Mesothelial cell of epicardium (in vitro differentiated cells): ENCODE measurements around the gene TIE1. TPM values are rescaled to one million over a fixed set of nuclear protein-coding genes. Genes with fewer than 3 reads are reported as not detected.

Experiments used
- DNase-seq, 2 experiments: peaks; one replicate each; pipeline ENCODE4 v3.0.0; 2021; ENCODE audit warnings: low spot score in 2 of 2; ENCODE audit not compliant: unreplicated experiment in 2 of 2
- H3K27ac Mint-ChIP-seq: 2 replicates; pipeline ENCODE4 v1.8.0; 2021; ENCODE audit warnings: mixed read lengths
- H3K27me3 Mint-ChIP-seq: 2 replicates; pipeline ENCODE4 v1.8.0; 2021; ENCODE audit warnings: low read depth, mixed read lengths
- H3K36me3 Mint-ChIP-seq: 2 replicates; pipeline ENCODE4 v1.8.0; 2021; ENCODE audit warnings: mixed read lengths
- H3K4me1 Mint-ChIP-seq: 2 replicates; pipeline ENCODE4 v1.8.0; 2021; ENCODE audit warnings: mixed read lengths
- H3K4me3 Mint-ChIP-seq: 2 replicates; pipeline ENCODE4 v1.8.0; 2021; ENCODE audit warnings: mild to moderate bottlenecking, moderate library complexity, mixed read lengths
- H3K9me3 Mint-ChIP-seq: 2 replicates; pipeline ENCODE4 v1.8.0; 2021; ENCODE audit warnings: mixed read lengths
- total RNA-seq: library from RNA; stranded (reverse); gene quantifications from 3 replicates; pipeline ENCODE4 v1.2.1, GENCODE V29; 2021
- TF ChIP-seq, protein P1 (sequence below): fragments of 200-600 bp; sonication (generic); IDR thresholded peaks from one replicate; pipeline ENCODE4 v1.5.0; 2021; ENCODE audit warnings: antibody characterized with exemption; ENCODE audit not compliant: unreplicated experiment

TIE1 gene
- total RNA-seq, 1 donor from 2014 or later: 1.3 TPM

DNA sequence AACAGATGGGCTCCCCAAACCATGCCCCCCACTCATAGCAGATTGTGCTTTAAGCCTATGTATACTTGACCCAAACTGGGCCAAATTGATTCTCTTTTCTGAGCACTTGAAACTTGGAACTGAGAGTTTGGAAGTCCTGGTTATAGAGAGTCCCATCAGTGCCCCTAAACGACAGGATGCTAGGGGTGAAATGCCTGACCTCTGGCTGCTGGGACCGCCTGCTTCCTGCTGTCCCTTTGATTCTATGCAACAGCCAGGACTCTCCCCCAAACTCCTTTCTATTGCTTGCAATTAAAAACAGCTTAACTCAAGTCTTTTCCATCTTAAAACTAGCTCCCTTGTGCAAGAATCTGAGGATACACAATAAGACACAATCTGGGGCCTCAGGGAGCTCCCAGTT lies 20.1 kb upstream of the TIE1 start:
- Mint-ChIP-seq H3K27ac (no peak overlapping the region), H3K4me1 (peaks cover 14% of the 10 kb centered on the region), H3K4me3 (no peak overlapping the region), H3K27me3 (peaks cover 2% of the 10 kb centered on the region), H3K9me3 (no peaks in the 10 kb centered on the region), H3K36me3 (no peaks in the 10 kb centered on the region)
- TF ChIP-seq, protein P1, sequence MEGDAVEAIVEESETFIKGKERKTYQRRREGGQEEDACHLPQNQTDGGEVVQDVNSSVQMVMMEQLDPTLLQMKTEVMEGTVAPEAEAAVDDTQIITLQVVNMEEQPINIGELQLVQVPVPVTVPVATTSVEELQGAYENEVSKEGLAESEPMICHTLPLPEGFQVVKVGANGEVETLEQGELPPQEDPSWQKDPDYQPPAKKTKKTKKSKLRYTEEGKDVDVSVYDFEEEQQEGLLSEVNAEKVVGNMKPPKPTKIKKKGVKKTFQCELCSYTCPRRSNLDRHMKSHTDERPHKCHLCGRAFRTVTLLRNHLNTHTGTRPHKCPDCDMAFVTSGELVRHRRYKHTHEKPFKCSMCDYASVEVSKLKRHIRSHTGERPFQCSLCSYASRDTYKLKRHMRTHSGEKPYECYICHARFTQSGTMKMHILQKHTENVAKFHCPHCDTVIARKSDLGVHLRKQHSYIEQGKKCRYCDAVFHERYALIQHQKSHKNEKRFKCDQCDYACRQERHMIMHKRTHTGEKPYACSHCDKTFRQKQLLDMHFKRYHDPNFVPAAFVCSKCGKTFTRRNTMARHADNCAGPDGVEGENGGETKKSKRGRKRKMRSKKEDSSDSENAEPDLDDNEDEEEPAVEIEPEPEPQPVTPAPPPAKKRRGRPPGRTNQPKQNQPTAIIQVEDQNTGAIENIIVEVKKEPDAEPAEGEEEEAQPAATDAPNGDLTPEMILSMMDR: no peak
- no peak for DNase-seq

DNA sequence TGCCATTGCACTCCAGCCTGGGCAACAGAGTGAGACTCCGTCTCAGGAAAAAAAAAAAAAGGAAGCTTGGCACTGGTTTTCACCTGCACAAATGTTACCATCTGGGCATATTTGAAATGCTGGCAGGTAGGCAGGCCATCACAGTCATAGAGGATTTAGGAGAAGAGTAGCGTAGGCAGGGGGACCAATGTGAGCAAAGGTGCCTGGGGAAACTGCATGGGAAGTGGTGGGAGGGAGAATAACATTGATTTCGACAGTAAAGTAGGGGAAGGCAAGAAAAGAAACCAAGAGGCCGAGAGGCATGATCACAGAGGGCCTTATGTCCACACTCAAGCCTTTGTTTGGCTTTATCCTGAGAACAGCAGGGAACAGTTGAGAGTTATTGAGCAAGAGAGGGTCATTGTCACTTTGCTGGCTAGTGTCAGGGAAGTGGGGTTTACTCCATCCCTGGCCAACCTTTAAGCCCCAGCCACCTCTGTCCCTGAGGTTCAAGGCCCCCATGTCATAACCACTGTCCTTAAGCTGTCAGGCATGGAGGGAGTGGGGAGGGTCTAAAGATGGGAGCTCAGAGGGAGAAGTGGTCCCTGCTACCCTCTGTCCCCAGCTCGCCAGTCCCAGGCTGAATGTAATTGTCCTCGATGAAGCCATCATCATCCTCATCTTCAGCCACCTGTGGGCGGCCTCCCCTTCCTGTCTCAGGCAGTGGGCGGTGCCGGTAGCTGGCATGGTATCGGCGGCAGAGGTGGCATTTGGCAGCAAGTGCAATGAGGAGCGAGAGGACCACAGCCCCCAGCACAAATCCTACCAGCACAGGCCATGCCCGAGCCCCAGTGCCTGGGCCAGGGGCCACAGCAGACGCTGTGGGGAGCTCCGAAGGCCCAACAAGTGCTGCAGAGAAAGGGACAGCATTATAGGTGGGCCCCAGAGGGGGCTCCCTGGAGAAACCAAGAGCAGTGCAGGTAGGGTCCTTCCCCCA lies 18.3 kb upstream of the TIE1 start:
- Mint-ChIP-seq H3K27me3 (peaks cover 5% of the 10 kb centered on the region), H3K4me1 (peaks cover 19% of the 10 kb centered on the region), H3K36me3 (no peaks in the 10 kb centered on the region), H3K9me3 (no peaks in the 10 kb centered on the region), H3K4me3 (no peak overlapping the region), H3K27ac (no peak overlapping the region)
- no peak for DNase-seq
- TF ChIP-seq, protein P1: no peak

DNA sequence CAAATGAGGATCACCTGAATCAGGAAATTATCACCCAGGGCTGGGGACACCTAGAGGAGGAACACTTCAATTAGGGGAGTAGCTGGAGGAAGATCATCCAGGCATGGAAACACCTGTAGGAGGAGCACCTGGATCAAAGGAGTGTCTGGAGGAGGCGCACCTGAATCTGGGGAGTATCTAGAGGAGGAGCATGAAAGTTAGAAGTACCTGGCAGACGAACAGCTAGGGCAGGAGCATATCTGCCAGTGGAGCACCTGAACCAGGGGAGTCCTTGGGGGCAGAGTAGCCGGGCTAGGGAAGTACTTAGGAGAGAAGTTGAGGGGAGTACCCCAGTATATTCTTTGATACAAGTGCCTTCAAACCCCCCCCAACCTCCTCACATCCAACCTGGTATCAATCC lies 16.7 kb upstream of the TIE1 start:
- H3K27me3 Mint-ChIP-seq: peaks cover 5% of the 10 kb centered on the region
- no peaks in the 10 kb centered on the region for H3K9me3 Mint-ChIP-seq
- H3K4me3 Mint-ChIP-seq: no peak overlapping the region
- H3K4me1 Mint-ChIP-seq: peaks cover 19% of the 10 kb centered on the region
- no peak for DNase-seq
- no peak overlapping the region for H3K27ac Mint-ChIP-seq
- TF ChIP-seq, protein P1: no peak
- H3K36me3 Mint-ChIP-seq: no peaks in the 10 kb centered on the region

DNA sequence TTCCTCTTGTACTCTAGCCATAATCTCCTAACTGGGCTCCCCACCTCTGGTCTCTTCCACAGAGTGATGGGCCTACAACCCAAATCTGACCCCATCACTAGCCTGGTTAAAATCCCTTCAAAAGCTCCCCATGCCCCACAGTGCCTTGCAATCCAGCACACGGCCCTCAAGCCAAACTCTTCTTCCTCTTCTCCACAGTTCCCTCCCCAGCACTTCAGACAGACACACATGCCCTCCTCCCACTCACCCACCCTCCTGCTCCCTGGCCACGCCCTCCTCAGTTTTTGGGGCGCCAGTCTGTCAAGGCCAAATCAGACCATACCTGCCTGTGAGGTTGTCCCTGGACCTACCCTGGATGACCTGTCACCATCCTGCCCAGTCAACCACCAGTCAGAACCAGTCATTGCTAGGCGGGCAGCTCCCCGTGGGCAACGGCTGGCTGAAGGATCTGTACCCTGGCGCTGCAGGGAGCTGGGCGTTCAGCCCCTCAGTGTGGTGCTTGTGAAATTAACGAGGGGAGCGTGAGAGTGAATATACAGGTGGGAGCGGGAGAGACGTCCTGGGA lies 16.2 kb upstream of the TIE1 start:
- Mint-ChIP-seq H3K9me3 (no peaks in the 10 kb centered on the region), H3K27me3 (peaks cover 5% of the 10 kb centered on the region), H3K4me3 (peak overlapping the region; percentile 77), H3K27ac (peak overlapping the region; percentile 27), H3K4me1 (peaks cover 19% of the 10 kb centered on the region), H3K36me3 (no peaks in the 10 kb centered on the region)
- TF ChIP-seq, protein P1: no peak
- no peak for DNase-seq

DNA sequence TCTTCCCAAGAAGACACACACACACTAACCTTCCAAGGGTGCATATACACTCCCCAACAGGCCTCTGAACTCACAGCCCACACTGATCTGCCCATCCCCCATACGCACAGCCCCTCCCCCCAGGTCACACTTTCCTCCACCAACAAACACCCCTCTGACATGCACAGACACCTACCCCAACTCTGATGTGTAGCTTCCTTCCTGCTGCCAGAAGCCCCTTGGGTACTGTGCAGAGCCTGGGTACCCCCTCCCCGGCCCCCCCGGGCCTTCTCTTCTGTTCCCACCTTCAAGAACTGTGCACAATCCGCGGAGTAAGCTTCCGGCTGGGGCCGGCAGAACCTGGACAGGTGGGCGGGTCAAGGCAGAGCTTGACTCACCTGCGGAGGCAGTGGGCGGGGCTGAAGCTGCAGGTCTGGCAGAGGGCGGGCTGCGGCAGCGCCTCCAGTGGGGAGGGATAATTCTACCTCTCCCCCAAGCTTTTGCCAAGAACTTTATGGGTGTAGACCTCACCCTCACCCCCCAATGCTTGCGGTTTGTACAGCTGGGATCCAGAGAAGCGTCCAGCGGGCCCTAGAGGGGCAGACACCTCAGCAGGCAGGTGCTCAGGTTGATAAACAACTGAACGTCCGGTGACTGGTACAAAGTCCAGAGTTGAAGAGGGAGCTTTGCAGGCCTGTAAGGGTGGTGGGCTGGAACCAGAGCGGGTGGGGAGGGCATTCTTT lies 15.4 kb upstream of the TIE1 start, which contains the start of gene C1orf210:
C1orf210 (minus strand) TSS at position 313 of the 722 bp plus-strand sequence. CDS start 2,311 bp downstream, outside the sequence.
- TF ChIP-seq, protein P1: no peak
- Mint-ChIP-seq H3K27me3 (peaks cover 5% of the 10 kb centered on the region), H3K27ac (peak within 1 kb of the TSS; percentile 89), H3K9me3 (no peaks in the 10 kb centered on the region), H3K36me3 (no peaks in the 10 kb centered on the region), H3K4me3 (peak within 1 kb of the TSS; percentile 77), H3K4me1 (peaks cover 19% of the 10 kb centered on the region)
- DNase-seq: peak; percentile 50 to 76
